Activated naive CD4-positive, alpha-beta T cell treated with anti-CD3 and anti-CD28 coated beads, Interleukin-2, amount 50 U/mL, for 72 hours (primary cell): ENCODE measurements around the gene TJP3. TPM values are rescaled to one million over a fixed set of nuclear protein-coding genes. Genes with fewer than 3 reads are reported as not detected.

Experiments used
- ATAC-seq, 2 donors: fragments of 150-1000 bp; cut with Tn5 transposase; 2 replicates each; pipeline ENCODE4 v1.10.0; 2021; ENCODE audit warnings: mild to moderate bottlenecking in 2 of 2, moderate library complexity in 2 of 2
- DNase-seq, 2 donors: peaks; one replicate each; pipeline ENCODE4 v3.0.0; 2021 to 2022; ENCODE audit warnings: low spot score in 2 of 2
- H3K27ac Mint-ChIP-seq, 2 donors: one replicate each; pipeline ENCODE4 v1.8.0; 2022; ENCODE audit warnings: mild to moderate bottlenecking in 2 of 2, mixed read lengths in 2 of 2
- H3K36me3 Mint-ChIP-seq, 2 donors: one replicate each; pipeline ENCODE4 v1.8.0; 2022; ENCODE audit warnings: mixed read lengths in 2 of 2
- H3K9me3 Mint-ChIP-seq, 2 donors: one replicate each; pipeline ENCODE4 v1.8.0; 2022; ENCODE audit warnings: mixed read lengths in 2 of 2
- total RNA-seq, 2 donors: library from RNA; stranded (reverse); gene quantifications; one replicate each; pipeline ENCODE4 v1.2.3, GENCODE V29; 2022

The TJP3 gene
- total RNA-seq, 2 donors from 2014 or later: 2.6 to 6.3 TPM

GRCh38 chr19:3778104-3778867 is 70.1 kb downstream of the TJP3 start:
- peaks cover 15 to 25% of the 10 kb centered on the region in 2 donors for H3K36me3 Mint-ChIP-seq
- no peak overlapping the region for H3K27ac Mint-ChIP-seq
- H3K9me3 Mint-ChIP-seq: peaks cover 5 to 14% of the 10 kb centered on the region in 2 donors
- ATAC-seq: no peak
- no peak for DNase-seq

GRCh38 chr19:3778899-3779723 is 70.9 kb downstream of the TJP3 start:
- ATAC-seq (no peak), DNase-seq (no peak)
- H3K27ac Mint-ChIP-seq: no peak overlapping the region
- H3K9me3 Mint-ChIP-seq: peaks cover 5 to 14% of the 10 kb centered on the region in 2 donors
- H3K36me3 Mint-ChIP-seq: peaks cover 15 to 28% of the 10 kb centered on the region in 2 donors

- Mint-ChIP-seq H3K27ac (no peak overlapping the region), H3K9me3 (peaks cover 5 to 14% of the 10 kb centered on the region in 2 donors), H3K36me3 (peaks cover 15 to 28% of the 10 kb centered on the region in 2 donors)
- DNase-seq: no peak
- no peak for ATAC-seq
Measured at GRCh38 chr19:3780786-3781304, 72.7 kb downstream of the TJP3 start.

GRCh38 chr19:3781603-3782002 is 73.4 kb downstream of the TJP3 start:
- Mint-ChIP-seq H3K36me3 (peaks cover 15 to 28% of the 10 kb centered on the region in 2 donors), H3K27ac (peak overlapping the region in 1 of 2 donors; percentile 22), H3K9me3 (peaks cover 5 to 14% of the 10 kb centered on the region in 2 donors)
- DNase-seq (no peak), ATAC-seq (no peak)

GRCh38 chr19:3782330-3782729 is 74.1 kb downstream of the TJP3 start:
- Mint-ChIP-seq H3K9me3 (peaks cover 5 to 14% of the 10 kb centered on the region in 2 donors), H3K27ac (peak overlapping the region in 1 of 2 donors; percentile 22), H3K36me3 (peaks cover 15 to 28% of the 10 kb centered on the region in 2 donors)
- DNase-seq (no peak), ATAC-seq (no peak)

GRCh38 chr19:3782903-3783302 is 74.7 kb downstream of the TJP3 start:
- no peak for DNase-seq
- ATAC-seq: no peak
- peaks cover 15 to 28% of the 10 kb centered on the region in 2 donors for H3K36me3 Mint-ChIP-seq
- peaks cover 5 to 14% of the 10 kb centered on the region in 2 donors for H3K9me3 Mint-ChIP-seq
- no peak overlapping the region for H3K27ac Mint-ChIP-seq

- H3K27ac Mint-ChIP-seq: no peak overlapping the region
- peak in 1 of 2 donors; percentile 52 for DNase-seq
- H3K9me3 Mint-ChIP-seq: peaks cover 5 to 14% of the 10 kb centered on the region in 2 donors
- H3K36me3 Mint-ChIP-seq: peaks cover 15 to 28% of the 10 kb centered on the region in 2 donors
- ATAC-seq: peak in 1 of 2 donors; percentile 35
Measured at GRCh38 chr19:3783660-3784584, 75.7 kb downstream of the TJP3 start.

GRCh38 chr19:3784607-3785450 is 76.6 kb downstream of the TJP3 start:
- ATAC-seq (peak in 1 of 2 donors; percentile 17), DNase-seq (no peak)
- peaks cover 5 to 14% of the 10 kb centered on the region in 2 donors for H3K9me3 Mint-ChIP-seq
- peaks cover 15 to 28% of the 10 kb centered on the region in 2 donors for H3K36me3 Mint-ChIP-seq
- H3K27ac Mint-ChIP-seq: no peak overlapping the region

- ATAC-seq (peak; percentile 42), DNase-seq (no peak)
- no peak overlapping the region for H3K27ac Mint-ChIP-seq
- peaks cover 5 to 14% of the 10 kb centered on the region in 2 donors for H3K9me3 Mint-ChIP-seq
- peaks cover 15 to 28% of the 10 kb centered on the region in 2 donors for H3K36me3 Mint-ChIP-seq
Measured at GRCh38 chr19:3785451-3785937, 77.3 kb downstream of the TJP3 start.

- peak in 1 of 2 donors; percentile 31 for DNase-seq
- Mint-ChIP-seq H3K27ac (no peak within 1 kb of the TSS), H3K9me3 (peaks cover 5 to 19% of the 10 kb centered on the region in 2 donors), H3K36me3 (peaks cover 15 to 24% of the 10 kb centered on the region in 2 donors)
- ATAC-seq: peak; percentile 61 to 66
Measured at GRCh38 chr19:3785938-3786824, 78.0 kb downstream of the TJP3 start, which contains the start of gene MATK. Gene MATK (minus strand): TSS chr19:3786381. CDS start chr19:3785135, 1,246 bp downstream.

- no peak for DNase-seq
- ATAC-seq: no peak
- Mint-ChIP-seq H3K9me3 (peaks cover 0 to 10% of the 10 kb centered on the region in 2 donors), H3K27ac (no peak overlapping the region), H3K36me3 (peaks cover 0 to 5% of the 10 kb centered on the region in 2 donors)
Measured at GRCh38 chr19:3788996-3789778, 81.0 kb downstream of the TJP3 start.

- no peak for ATAC-seq
- no peak for DNase-seq
- Mint-ChIP-seq H3K27ac (no peak overlapping the region), H3K36me3 (peaks cover 0 to 5% of the 10 kb centered on the region in 2 donors), H3K9me3 (peaks cover 0 to 10% of the 10 kb centered on the region in 2 donors)
Measured at GRCh38 chr19:3790209-3790734, 82.1 kb downstream of the TJP3 start.

- no peak overlapping the region for H3K27ac Mint-ChIP-seq
- ATAC-seq: no peak
- peaks cover 0 to 10% of the 10 kb centered on the region in 2 donors for H3K9me3 Mint-ChIP-seq
- peaks cover 0 to 5% of the 10 kb centered on the region in 2 donors for H3K36me3 Mint-ChIP-seq
- no peak for DNase-seq
Measured at GRCh38 chr19:3790941-3791340, 82.8 kb downstream of the TJP3 start.
